Epithelial cell of proximal tubule (primary cell): ENCODE results near the gene CACNA1H. TPM values are rescaled to one million over a fixed set of nuclear protein-coding genes. Genes with fewer than 3 reads are reported as not detected.
"Not testable (repeated sequence)": the region's sequence is repeated elsewhere in the genome, so short reads cannot be mapped to it uniquely, and the experiment has no call there.

Experiments used
- DNase-seq: peaks from one replicate; pipeline ENCODE4 v3.0.0-alpha.2; 2011; ENCODE audit warnings: low read depth
- H3K4me3 ChIP-seq: 2 replicates; pipeline ENCODE4 v1.5.1; 2011; ENCODE audit warnings: low read depth, mild to moderate bottlenecking, low read length
- total RNA-seq: library from RNA; depleted of rRNA; stranded (reverse); fragments of >200 nt; gene quantifications from 2 replicates; pipeline ENCODE4 v1.2.3, GENCODE V29; 2015
- TF ChIP-seq, protein P1 (sequence below): conservative IDR thresholded peaks from 2 replicates; pipeline ENCODE4 v1.5.1; 2012; ENCODE audit warnings: low read depth, mild to moderate bottlenecking, low read length

CACNA1H gene
- total RNA-seq, 1 donor from 2014 or later, result 0.29 TPM

DNA sequence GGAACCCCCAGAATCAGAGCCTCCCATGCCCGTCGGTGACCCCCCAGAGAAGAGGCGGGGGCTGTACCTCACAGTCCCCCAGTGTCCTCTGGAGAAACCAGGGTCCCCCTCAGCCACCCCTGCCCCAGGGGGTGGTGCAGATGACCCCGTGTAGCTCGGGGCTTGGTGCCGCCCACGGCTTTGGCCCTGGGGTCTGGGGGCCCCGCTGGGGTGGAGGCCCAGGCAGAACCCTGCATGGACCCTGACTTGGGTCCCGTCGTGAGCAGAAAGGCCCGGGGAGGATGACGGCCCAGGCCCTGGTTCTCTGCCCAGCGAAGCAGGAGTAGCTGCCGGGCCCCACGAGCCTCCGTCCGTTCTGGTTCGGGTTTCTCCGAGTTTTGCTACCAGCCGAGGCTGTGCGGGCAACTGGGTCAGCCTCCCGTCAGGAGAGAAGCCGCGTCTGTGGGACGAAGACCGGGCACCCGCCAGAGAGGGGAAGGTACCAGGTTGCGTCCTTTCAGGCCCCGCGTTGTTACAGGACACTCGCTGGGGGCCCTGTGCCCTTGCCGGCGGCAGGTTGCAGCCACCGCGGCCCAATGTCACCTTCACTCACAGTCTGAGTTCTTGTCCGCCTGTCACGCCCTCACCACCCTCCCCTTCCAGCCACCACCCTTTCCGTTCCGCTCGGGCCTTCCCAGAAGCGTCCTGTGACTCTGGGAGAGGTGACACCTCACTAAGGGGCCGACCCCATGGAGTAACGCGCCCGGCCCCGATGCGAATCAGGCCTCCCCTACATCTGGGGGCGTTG is 68.1 kb downstream of the CACNA1H start:
- DNase-seq, result no peak
- TF ChIP-seq, protein P1, sequence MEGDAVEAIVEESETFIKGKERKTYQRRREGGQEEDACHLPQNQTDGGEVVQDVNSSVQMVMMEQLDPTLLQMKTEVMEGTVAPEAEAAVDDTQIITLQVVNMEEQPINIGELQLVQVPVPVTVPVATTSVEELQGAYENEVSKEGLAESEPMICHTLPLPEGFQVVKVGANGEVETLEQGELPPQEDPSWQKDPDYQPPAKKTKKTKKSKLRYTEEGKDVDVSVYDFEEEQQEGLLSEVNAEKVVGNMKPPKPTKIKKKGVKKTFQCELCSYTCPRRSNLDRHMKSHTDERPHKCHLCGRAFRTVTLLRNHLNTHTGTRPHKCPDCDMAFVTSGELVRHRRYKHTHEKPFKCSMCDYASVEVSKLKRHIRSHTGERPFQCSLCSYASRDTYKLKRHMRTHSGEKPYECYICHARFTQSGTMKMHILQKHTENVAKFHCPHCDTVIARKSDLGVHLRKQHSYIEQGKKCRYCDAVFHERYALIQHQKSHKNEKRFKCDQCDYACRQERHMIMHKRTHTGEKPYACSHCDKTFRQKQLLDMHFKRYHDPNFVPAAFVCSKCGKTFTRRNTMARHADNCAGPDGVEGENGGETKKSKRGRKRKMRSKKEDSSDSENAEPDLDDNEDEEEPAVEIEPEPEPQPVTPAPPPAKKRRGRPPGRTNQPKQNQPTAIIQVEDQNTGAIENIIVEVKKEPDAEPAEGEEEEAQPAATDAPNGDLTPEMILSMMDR, result no peak

DNA sequence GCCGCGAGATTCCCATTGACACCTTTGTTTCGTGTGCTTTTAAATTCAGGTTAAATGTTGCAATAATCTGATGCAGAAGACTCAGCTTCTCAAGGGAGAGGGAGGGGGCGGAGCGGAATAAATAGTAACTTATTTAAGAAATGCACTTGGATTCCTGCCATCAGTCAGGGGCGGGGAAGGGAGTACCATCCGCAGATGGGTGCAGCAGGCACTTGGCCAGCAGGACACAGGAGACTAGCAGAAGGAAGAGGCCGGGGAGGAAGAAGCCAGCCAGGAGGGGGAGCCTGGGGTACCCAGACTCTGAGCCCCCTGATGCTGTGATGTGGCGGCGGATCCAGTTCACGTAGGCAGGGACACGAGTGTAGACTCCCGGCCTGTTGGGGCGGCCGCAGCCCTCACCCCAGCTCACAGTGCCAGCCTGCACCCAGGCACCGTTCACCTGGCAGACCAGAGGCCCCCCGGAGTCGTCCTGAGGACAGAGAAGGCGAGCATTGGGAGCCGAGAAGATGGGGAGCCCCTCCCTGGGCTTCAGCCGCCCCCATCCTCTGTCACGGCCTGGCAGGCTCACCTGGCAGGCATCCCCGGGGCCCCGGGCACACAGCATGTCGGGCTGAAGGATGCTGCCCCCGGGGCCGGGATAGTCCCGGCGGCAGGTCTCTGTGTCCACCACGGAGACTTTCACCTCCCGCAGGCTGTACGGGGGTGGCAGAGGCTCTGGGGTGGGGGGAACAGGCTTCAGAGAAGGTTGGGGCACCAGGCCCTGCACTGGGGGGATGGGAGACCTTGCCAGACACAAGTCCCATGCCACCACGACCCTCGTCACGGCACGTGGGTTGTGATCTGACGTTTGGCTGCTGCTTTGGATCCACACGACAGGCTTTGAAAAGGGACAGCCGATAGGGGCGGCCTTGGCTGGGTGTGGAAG is 69.0 kb downstream of the CACNA1H start:
- DNase-seq, result no peak
- no peak overlapping the region for H3K4me3 ChIP-seq
- TF ChIP-seq, protein P1, result no peak

More for the DNA sequence above, 68.1 kb downstream of the CACNA1H start:
- H3K4me3 ChIP-seq, result no peak overlapping the region

DNA sequence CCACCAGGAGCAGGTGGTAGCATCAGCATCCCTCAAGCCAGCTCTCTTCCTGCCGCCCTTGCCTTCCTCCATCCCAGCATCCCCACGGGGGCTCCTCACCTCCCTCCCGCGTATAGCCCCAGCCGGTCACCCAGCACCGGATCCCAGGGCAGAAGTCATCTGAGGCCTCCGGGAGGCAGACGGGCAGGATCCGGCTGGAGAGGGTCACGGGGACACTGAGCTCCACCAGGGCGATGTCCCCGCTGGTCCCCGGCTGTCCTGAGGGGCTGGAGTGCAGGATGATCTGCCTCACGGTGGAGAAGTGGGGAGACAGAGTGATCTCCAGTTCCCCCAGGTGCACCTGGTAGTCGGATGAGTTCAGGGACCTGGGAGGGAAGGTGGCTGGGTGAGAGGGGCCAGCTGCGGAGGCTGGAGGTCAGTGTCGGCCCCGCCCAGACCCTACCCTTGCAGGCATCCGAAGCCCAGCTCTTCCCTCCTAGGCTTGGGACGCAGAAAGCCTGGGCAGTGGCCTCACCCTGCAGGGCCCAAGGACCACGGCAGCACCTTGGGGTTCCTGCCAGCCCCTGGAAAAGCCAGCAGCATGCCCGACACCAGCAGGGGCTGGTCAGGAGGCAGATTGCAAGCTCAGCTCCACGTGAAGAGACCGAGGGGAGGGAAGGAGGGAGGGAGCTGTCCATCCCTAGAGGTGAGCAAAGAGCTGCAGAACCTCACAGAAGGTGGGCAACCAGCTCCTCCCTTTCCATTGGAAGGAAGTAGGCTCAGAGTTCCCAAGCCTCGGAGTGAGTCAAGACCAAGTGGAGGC is 69.8 kb downstream of the CACNA1H start:
- no peak overlapping the region for H3K4me3 ChIP-seq
- TF ChIP-seq, protein P1, result no peak
- no peak for DNase-seq

DNA sequence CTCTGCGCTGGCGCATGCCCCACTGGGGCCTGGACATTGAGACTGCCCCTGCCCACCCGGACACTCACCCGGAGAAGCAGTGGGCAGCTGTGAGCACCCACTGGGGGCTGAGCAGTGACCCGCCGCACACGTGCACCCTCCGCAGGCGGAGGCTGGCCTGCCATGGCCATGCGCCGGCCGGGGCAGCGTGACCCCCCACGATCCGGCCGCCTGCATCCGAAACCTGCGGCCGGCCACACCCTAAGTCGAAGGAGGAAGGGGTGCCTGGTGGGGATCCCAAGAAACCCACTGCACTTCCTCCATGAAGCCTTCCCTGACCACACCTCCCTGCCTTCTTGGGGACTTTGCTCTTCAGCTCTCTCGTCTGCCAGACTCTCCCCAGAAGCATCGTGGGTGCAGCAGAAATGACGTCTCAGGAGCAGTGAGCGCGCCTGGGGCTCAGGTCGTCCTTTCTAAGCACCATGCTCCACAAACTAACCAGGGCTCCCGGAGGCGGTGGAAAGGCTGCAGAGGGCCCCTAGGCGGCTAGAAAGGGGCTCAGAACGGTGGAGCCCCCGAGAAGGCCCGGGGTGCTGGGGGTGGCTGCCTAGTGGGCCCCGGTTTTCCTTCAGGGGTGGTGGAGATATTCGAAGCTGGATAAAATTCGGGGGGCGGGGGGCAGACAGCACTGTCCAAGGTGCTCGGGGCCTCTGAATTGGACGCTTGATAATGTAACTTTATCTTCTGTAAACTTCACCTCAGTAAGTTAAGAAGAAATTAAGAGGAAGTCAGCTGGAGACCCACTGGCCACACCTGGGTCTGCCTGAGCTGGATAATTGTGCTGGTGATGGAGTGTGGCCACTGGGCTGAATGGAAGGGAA is 70.7 kb downstream of the CACNA1H start:
- no peak overlapping the region for H3K4me3 ChIP-seq
- no peak for DNase-seq
- TF ChIP-seq, protein P1, result no peak

DNA sequence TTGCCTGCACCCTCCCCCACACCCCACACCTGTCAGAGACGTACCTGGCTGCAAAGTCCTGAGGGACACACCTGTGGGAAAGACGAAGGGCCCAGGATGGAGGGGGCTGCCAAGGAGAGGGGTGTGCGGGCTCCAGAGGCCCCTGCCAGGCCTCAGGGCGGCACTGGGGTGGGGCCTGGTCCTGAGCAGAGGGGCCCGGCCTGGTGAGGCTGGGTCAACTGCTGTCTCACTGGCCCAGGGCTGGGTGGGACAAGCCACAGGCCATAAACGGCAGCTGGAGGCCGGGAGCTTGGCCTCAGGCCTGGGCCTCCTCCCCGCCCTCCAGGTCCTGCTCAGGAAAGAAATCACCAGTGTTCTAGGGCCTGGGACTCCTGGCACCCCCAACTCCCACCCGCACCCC is 71.7 kb downstream of the CACNA1H start:
- TF ChIP-seq, protein P1, result no peak

DNA sequence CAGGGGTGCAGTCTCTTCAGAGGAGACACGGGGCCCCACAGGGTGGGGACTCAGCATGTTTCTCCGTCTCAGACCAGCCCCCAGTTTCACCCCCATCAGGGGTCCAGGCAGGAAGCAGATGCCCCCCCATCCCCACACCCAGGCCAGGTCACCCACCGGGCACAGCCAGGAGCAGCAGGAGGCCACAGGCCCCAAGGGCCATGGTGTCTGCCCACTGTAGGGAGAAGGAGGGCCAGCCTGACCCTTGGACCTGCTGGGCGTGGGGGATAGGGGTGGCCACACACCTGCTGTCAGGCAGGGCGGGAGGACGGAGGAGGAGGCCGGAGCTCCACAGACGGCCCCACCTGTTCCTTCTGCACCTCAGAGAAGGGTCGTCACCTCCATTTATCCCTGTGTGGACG is 72.1 kb downstream of the CACNA1H start, which contains the start of gene TPSG1:
TPSG1 (minus strand) TSS at position 218 of the 401 bp plus-strand sequence; CDS start at position 202, 16 bp downstream.
- TF ChIP-seq, protein P1, result no peak
- no peak for DNase-seq
- H3K4me3 ChIP-seq, result no peak within 1 kb of the TSS

More for the DNA sequence above, 71.7 kb downstream of the CACNA1H start:
- no peak overlapping the region for H3K4me3 ChIP-seq
- DNase-seq, result no peak

DNA sequence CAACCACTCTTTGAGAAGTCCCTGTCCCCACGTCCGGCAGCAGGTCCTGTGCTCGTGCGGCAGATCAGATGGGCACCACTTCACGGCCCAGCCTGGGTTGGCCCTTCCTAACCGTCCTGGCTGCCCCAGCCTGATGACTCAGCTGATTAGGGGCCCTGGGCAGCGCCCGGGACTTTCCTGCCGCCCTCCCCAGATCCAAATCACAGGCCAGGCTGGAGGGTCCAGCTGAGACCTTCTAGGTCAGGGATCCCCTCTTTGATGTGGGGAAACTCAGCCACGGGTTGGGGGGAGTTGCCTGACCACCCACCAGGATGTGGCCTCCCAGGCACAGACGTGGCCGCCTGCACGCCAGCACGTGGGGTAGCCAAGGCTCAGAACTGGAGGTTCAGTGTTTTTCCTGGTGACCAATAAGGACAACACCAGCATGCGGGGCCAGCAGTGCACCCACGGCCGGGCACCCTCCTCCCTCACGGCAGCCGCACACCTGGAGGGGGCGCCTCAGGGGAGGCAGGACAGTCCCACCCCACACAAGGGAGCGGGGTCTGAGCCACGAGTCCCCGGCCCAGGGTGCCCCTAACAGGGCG is 72.9 kb downstream of the CACNA1H start:
- H3K4me3 ChIP-seq, DNase-seq: not testable (repeated sequence)

DNA sequence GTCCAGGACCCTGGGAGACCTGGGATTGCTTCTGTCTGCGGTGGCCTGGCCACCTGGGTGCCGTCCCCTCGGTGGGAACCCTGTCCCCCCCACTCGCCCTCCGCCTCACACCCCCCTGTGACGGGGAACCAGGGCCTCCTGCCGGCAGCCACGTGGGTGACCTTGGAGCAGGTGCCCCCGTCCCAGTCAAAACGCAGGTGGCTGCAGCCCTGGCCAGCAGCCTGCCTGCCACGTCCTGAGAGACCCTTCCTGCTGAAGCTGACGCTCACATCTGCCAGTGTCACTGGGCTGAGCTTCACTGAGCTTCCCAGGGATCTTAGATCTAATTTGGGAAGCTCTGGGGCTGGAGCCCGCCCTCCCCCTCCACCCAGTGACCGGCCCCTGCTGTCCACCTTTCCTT is 73.8 kb downstream of the CACNA1H start:
- not testable (repeated sequence) for H3K4me3 ChIP-seq, DNase-seq

DNA sequence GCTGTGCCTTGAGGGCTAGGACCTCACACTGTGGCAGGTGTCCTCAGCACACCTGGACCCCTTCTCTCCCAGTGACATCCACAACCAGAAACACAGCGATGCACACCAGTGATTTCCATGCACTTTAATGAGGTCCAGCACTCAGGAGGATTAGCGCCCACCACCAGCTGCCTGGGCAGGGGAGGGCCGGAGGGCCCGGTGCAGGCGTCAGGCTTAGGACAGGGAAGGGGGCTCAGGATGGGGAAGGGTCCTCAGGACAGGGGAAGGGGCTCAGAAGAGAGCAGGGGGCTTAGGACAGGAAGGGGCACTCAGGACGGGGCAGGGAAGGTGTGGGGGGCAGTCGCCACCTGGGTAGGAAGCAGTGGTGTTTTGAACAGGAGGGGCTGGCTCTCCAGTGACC is 75.3 kb downstream of the CACNA1H start:
- not testable (repeated sequence) for DNase-seq, H3K4me3 ChIP-seq
